ENCODE measurements around the gene POLR2E. TPM values are rescaled to one million over a fixed set of nuclear protein-coding genes. Genes with fewer than 3 reads are reported as not detected.

POLR2E gene
- polyA plus RNA-seq, 1 donor from 2014 or later, result 172 TPM

DNA sequence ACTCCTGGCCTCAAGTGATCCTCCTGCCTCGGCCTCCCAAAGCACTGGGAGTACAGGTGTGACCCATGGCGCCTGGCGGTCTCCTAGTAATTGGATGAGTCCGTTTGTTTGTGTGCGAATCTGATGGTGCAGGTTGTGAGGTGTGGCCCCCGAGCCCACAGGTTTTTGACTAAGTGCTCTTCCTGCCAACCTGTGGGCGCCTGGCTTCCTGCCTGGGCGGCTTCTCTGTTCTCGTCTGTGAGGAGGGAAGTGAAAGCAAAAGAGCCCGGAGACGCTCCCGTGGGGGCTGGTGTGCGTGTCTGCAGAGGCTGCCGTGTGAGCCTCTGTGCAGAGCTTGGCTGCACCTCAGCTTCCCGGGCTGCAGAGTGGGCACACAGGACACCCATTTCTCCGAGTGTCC lies 18.2 kb downstream of the POLR2E start:
- Histone ChIP-seq H4K20me1 (ENCODE audit: insufficient read depth) (no peaks in the 10 kb centered on the region), H3K9me2 (ENCODE audit: insufficient read depth, low read length) (no peaks in the 10 kb centered on the region), H3K36me3 (ENCODE audit: insufficient read depth, low read length) (no peaks in the 10 kb centered on the region), H3K9ac (ENCODE audit: low read length) (no peak overlapping the region), H3F3A (ENCODE audit: insufficient read depth, low read length, poor library complexity, severe bottlenecking) (no peaks in the 10 kb centered on the region), H3K9me3 (ENCODE audit: low read length) (no peaks in the 10 kb centered on the region), H3K4me2 (ENCODE audit: low read length) (no peak overlapping the region), H3K27ac (ENCODE audit: low read length) (no peak overlapping the region), H3K27me3 (ENCODE audit: insufficient read depth, low read depth, low read length) (peaks cover 8% of the 10 kb centered on the region), H2AFZ (ENCODE audit: low read depth, low read length) (no peak overlapping the region), H3K4me3 (ENCODE audit: low read length) (no peak overlapping the region), H3K79me2 (replicated peaks; ENCODE audit: insufficient read depth, low read length) (no peaks in the 10 kb centered on the region)
- TF ChIP-seq POLR2AphosphoS5 (IDR thresholded peaks at IDR 0.05), result no peak
- no peak for TF ChIP-seq RAD21 (conservative IDR thresholded peaks at IDR 0.05)
- TF ChIP-seq EZH2 (IDR thresholded peaks at IDR 0.05; ENCODE audit: borderline replicate concordance, insufficient read depth, low read length, poor library complexity, severe bottlenecking), result no peak
- TF ChIP-seq MXI1 (conservative IDR thresholded peaks at IDR 0.05; ENCODE audit: poor library complexity, severe bottlenecking), result no peak
- TF ChIP-seq SMC3 (conservative IDR thresholded peaks at IDR 0.05; ENCODE audit: poor library complexity), result no peak
- TF ChIP-seq EP300 (conservative IDR thresholded peaks at IDR 0.05; ENCODE audit: poor library complexity, severe bottlenecking), result no peak
- TF ChIP-seq, protein P1, sequence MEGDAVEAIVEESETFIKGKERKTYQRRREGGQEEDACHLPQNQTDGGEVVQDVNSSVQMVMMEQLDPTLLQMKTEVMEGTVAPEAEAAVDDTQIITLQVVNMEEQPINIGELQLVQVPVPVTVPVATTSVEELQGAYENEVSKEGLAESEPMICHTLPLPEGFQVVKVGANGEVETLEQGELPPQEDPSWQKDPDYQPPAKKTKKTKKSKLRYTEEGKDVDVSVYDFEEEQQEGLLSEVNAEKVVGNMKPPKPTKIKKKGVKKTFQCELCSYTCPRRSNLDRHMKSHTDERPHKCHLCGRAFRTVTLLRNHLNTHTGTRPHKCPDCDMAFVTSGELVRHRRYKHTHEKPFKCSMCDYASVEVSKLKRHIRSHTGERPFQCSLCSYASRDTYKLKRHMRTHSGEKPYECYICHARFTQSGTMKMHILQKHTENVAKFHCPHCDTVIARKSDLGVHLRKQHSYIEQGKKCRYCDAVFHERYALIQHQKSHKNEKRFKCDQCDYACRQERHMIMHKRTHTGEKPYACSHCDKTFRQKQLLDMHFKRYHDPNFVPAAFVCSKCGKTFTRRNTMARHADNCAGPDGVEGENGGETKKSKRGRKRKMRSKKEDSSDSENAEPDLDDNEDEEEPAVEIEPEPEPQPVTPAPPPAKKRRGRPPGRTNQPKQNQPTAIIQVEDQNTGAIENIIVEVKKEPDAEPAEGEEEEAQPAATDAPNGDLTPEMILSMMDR (IDR thresholded peaks at IDR 0.05; ENCODE audit: poor library complexity, severe bottlenecking), result no peak
- TF ChIP-seq TAF1 (IDR thresholded peaks at IDR 0.05; ENCODE audit: low read depth), result no peak
- TF ChIP-seq, protein P2, sequence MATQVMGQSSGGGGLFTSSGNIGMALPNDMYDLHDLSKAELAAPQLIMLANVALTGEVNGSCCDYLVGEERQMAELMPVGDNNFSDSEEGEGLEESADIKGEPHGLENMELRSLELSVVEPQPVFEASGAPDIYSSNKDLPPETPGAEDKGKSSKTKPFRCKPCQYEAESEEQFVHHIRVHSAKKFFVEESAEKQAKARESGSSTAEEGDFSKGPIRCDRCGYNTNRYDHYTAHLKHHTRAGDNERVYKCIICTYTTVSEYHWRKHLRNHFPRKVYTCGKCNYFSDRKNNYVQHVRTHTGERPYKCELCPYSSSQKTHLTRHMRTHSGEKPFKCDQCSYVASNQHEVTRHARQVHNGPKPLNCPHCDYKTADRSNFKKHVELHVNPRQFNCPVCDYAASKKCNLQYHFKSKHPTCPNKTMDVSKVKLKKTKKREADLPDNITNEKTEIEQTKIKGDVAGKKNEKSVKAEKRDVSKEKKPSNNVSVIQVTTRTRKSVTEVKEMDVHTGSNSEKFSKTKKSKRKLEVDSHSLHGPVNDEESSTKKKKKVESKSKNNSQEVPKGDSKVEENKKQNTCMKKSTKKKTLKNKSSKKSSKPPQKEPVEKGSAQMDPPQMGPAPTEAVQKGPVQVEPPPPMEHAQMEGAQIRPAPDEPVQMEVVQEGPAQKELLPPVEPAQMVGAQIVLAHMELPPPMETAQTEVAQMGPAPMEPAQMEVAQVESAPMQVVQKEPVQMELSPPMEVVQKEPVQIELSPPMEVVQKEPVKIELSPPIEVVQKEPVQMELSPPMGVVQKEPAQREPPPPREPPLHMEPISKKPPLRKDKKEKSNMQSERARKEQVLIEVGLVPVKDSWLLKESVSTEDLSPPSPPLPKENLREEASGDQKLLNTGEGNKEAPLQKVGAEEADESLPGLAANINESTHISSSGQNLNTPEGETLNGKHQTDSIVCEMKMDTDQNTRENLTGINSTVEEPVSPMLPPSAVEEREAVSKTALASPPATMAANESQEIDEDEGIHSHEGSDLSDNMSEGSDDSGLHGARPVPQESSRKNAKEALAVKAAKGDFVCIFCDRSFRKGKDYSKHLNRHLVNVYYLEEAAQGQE (IDR thresholded peaks at IDR 0.05; ENCODE audit: borderline replicate concordance), result no peak

DNA sequence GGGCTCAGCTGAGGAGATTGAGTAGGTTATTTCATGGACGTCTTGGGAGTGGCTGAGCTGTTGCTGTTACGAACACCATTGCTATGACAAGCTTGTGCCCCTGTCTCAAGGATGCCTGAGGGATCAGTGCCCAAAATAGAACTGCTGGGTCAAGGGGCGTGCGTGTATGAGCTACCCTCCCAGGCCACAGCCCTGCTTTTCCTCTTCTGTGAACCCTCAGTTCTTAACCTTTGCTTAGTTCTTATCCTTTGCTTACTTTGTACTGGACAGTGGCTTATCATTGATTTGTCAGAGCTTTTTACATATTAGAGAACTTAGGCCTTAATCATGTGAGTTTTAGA lies 19.2 kb downstream of the POLR2E start:
- Histone ChIP-seq H3K79me2 (replicated peaks; ENCODE audit: insufficient read depth, low read length) (no peaks in the 10 kb centered on the region), H2AFZ (ENCODE audit: low read depth, low read length) (no peak overlapping the region), H4K20me1 (ENCODE audit: insufficient read depth) (no peaks in the 10 kb centered on the region), H3K4me2 (ENCODE audit: low read length) (no peak overlapping the region), H3K36me3 (ENCODE audit: insufficient read depth, low read length) (no peaks in the 10 kb centered on the region), H3K9me2 (ENCODE audit: insufficient read depth, low read length) (no peaks in the 10 kb centered on the region), H3K27ac (ENCODE audit: low read length) (no peak overlapping the region), H3K9me3 (ENCODE audit: low read length) (no peaks in the 10 kb centered on the region), H3K4me3 (ENCODE audit: low read length) (no peak overlapping the region), H3F3A (ENCODE audit: insufficient read depth, low read length, poor library complexity, severe bottlenecking) (no peaks in the 10 kb centered on the region), H3K27me3 (ENCODE audit: insufficient read depth, low read depth, low read length) (peaks cover 15% of the 10 kb centered on the region), H3K9ac (ENCODE audit: low read length) (no peak overlapping the region)
- no peak for TF ChIP-seq MXI1 (conservative IDR thresholded peaks at IDR 0.05; ENCODE audit: poor library complexity, severe bottlenecking)
- no peak for TF ChIP-seq TAF1 (IDR thresholded peaks at IDR 0.05; ENCODE audit: low read depth)
- TF ChIP-seq EZH2 (IDR thresholded peaks at IDR 0.05; ENCODE audit: borderline replicate concordance, insufficient read depth, low read length, poor library complexity, severe bottlenecking), result no peak
- TF ChIP-seq SMC3 (conservative IDR thresholded peaks at IDR 0.05; ENCODE audit: poor library complexity), result no peak
- TF ChIP-seq, protein P2 (IDR thresholded peaks at IDR 0.05; ENCODE audit: borderline replicate concordance), result no peak
- TF ChIP-seq, protein P1 (IDR thresholded peaks at IDR 0.05; ENCODE audit: poor library complexity, severe bottlenecking), result no peak
- TF ChIP-seq RAD21 (conservative IDR thresholded peaks at IDR 0.05), result no peak
- TF ChIP-seq POLR2AphosphoS5 (IDR thresholded peaks at IDR 0.05), result no peak
- no peak for TF ChIP-seq EP300 (conservative IDR thresholded peaks at IDR 0.05; ENCODE audit: poor library complexity, severe bottlenecking)
